Body of pancreas (tissue), 4 donors: ENCODE results near the gene TP53AIP1. TPM values are rescaled to one million over a fixed set of nuclear protein-coding genes. Genes with fewer than 3 reads are reported as not detected.

Source experiments
- ATAC-seq: fragments of 150-250 bp; one replicate; pipeline ENCODE4 v1.9.1; 2016
- DNase-seq, 4 donors: peaks; one replicate each; pipeline ENCODE4 v3.0.0-alpha.2; 2019
- H3K27ac ChIP-seq, 4 donors: fragments of 200-600 bp; sonication (generic); 1 replicate in 3 of 4; 2 replicates in 1 of 4; pipeline versions ENCODE4 v1.5.1 to v1.6.1; 2016 to 2019; ENCODE audit warnings: mild to moderate bottlenecking in 1 of 4, mixed read lengths in 1 of 4, moderate library complexity in 1 of 4
- H3K27me3 ChIP-seq, 2 donors: fragments of 200-600 bp; sonication (generic); one replicate each; pipeline ENCODE4 v1.6.0; 2016; ENCODE audit warnings: mild to moderate bottlenecking in 1 of 2
- H3K36me3 ChIP-seq, 2 donors: fragments of 200-600 bp; sonication (generic); replicated peaks in 1 of 2; 2 replicates each; pipeline ENCODE4 v1.5.1; 2016; ENCODE audit warnings: low read depth in 2 of 2; ENCODE audit not compliant: insufficient read depth in 1 of 2
- H3K4me1 ChIP-seq: fragments of 200-600 bp; sonication (generic); one replicate; pipeline ENCODE4 v1.6.0; 2016
- H3K4me3 ChIP-seq, 2 donors: fragments of 200-600 bp; sonication (generic); 1 replicate in 1 of 2; 2 replicates in 1 of 2; pipeline ENCODE4 v1.5.1; 2016 to 2019
- H3K9me3 ChIP-seq, 3 donors: fragments of 200-600 bp; sonication (generic); 1 replicate in 2 of 3; 2 replicates in 1 of 3; pipeline ENCODE4 v1.5.1; 2016
- POLR2A ChIP-seq, 3 donors: fragments of 450-650 bp; IDR thresholded peaks; one replicate each; pipeline ENCODE4 v1.6.1; 2016; ENCODE audit warnings: antibody characterized with exemption in 3 of 3, mild to moderate bottlenecking in 2 of 3
- WGBS, 2 donors: methylation state at CpG; one replicate each; pipeline ENCODE4 v1.1.5; 2017; 5-methylcytosine and 5-hydroxymethylcytosine counted together
- intact Hi-C: fragments of 100-400 bp; cut with DNase I; formaldehyde crosslinking; loops from one replicate; pipeline ENCODE4 v1.15.1; 2023
- total RNA-seq, 2 donors: library from RNA; depleted of rRNA; stranded (reverse); fragments of >200 nt; gene quantifications; one replicate each; pipeline ENCODE4 v1.1.0, GENCODE V29; 2016
- TF ChIP-seq, protein P1 (sequence below), 7 experiments: fragments of 450-650 bp in 4 of 7; fragments of 200-600 bp in 3 of 7; sonication (generic) in 3 of 7; IDR thresholded peaks; one replicate each; pipeline ENCODE4 v1.5.1; 2016 to 2019; ENCODE audit warnings: antibody characterized with exemption in 7 of 7

Gene TP53AIP1
- total RNA-seq, 2 donors from 2014 or later = not detected

DNA sequence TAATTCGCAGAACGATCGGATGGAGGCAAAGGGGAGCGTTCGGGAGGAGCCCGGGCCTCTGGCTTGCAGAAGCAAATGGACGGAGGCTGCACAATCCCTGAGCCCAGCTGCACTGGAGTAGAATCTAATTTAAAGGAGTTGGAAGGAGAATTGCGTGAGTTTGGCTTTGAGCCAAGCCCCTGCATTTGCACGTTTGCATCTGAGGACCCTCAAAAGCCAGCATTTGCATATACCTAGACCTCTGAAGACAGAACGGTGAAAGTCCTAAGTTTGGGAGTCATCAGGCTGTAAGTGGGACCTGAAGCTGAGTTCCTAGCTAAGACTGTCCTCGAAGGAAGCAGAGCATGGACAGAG, 15.6 kb downstream of the TP53AIP1 start:
- TF ChIP-seq, protein P1, sequence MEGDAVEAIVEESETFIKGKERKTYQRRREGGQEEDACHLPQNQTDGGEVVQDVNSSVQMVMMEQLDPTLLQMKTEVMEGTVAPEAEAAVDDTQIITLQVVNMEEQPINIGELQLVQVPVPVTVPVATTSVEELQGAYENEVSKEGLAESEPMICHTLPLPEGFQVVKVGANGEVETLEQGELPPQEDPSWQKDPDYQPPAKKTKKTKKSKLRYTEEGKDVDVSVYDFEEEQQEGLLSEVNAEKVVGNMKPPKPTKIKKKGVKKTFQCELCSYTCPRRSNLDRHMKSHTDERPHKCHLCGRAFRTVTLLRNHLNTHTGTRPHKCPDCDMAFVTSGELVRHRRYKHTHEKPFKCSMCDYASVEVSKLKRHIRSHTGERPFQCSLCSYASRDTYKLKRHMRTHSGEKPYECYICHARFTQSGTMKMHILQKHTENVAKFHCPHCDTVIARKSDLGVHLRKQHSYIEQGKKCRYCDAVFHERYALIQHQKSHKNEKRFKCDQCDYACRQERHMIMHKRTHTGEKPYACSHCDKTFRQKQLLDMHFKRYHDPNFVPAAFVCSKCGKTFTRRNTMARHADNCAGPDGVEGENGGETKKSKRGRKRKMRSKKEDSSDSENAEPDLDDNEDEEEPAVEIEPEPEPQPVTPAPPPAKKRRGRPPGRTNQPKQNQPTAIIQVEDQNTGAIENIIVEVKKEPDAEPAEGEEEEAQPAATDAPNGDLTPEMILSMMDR (IDR thresholded peaks at IDR 0.05) = no peak
- no peak for TF ChIP-seq POLR2A (IDR thresholded peaks at IDR 0.05)
- Histone ChIP-seq H3K9me3 (no peaks in the 10 kb centered on the region), H3K4me3 (no peak overlapping the region), H3K4me1 (peaks cover 6% of the 10 kb centered on the region), H3K36me3 (no peaks in the 10 kb centered on the region), H3K27me3 (no peaks in the 10 kb centered on the region), H3K27ac (no peak overlapping the region)
- DNase-seq (no peak), ATAC-seq (no peak)
- 63 to 66% methylated on average over 11 of the region's 11 CpGs for WGBS, 2 donors
- intact Hi-C loops = no loop called here

DNA sequence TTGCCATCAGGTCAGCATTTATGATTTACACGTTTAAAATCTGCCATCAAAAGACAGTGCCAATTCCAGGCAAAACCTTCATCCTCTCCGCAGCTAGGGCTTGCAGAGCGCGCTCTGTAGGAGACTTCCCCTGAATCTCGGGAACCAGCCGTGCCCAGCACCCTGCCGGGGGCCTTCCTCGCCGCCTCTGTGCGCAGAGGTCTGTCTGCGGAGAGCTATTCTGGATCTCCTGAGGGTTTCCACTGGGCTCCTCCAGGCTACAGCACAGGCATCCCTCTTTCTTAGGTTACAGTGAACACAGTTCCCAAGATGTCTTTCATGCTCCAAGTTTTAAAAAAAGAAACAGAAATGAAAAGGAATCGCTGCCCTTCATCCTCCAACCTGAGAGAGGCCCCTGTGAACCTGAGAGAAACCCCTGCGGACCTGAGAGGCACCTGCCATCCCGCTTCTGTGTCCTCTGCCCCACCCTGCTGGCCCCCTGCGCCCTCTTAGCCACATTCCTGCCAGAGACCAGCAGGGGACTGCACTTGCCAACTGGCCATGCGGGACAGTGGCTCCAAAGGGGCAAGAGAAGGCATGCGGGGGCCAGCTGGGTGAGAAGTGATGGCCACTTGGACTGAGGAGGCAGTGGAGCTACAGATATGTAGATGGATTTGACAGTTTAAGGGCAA, 16.1 kb downstream of the TP53AIP1 start:
- peaks cover 6% of the 10 kb centered on the region for H3K4me1 ChIP-seq
- H3K27me3 ChIP-seq = no peaks in the 10 kb centered on the region
- WGBS, 2 donors = 80 to 82% methylated on average over 17 of the region's 17 CpGs
- no peak overlapping the region for H3K4me3 ChIP-seq
- intact Hi-C loops = no loop called here
- H3K36me3 ChIP-seq = no peaks in the 10 kb centered on the region
- DNase-seq (no peak), ATAC-seq (no peak)
- no peaks in the 10 kb centered on the region for H3K9me3 ChIP-seq
- TF ChIP-seq, protein P1 (IDR thresholded peaks at IDR 0.05) = no peak
- TF ChIP-seq POLR2A (IDR thresholded peaks at IDR 0.05) = no peak
- H3K27ac ChIP-seq = no peak overlapping the region

DNA sequence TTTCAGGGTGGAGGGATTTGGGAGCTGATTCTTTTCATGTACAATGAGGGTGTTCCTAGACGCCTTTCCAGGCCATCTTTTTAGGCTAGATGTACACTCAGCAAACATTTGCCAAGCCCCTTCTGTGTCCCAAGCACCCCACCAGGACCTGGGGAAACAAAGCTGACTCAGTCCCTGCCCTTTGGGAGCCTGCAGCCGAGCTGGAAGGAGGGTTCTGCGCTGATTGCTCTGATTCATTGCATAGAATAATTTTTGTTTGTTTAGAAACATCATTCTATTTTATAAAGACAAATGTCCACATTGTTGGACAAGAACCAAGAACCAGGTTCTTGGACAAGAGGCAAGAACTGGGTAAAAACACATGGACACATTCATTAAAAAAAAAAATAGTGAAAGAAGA, 16.7 kb downstream of the TP53AIP1 start:
- no peak for ATAC-seq
- TF ChIP-seq, protein P1 (IDR thresholded peaks at IDR 0.05) = no peak
- no peak for TF ChIP-seq POLR2A (IDR thresholded peaks at IDR 0.05)
- H3K4me1 ChIP-seq = peaks cover 6% of the 10 kb centered on the region
- H3K4me3 ChIP-seq = no peak overlapping the region
- WGBS, 2 donors = 65 to 76% methylated on average over 3 of the region's 3 CpGs
- H3K9me3 ChIP-seq = no peaks in the 10 kb centered on the region
- no peak for DNase-seq
- H3K27me3 ChIP-seq = no peaks in the 10 kb centered on the region
- H3K36me3 ChIP-seq = no peaks in the 10 kb centered on the region
- H3K27ac ChIP-seq = no peak overlapping the region
- intact Hi-C loops = no loop called here

DNA sequence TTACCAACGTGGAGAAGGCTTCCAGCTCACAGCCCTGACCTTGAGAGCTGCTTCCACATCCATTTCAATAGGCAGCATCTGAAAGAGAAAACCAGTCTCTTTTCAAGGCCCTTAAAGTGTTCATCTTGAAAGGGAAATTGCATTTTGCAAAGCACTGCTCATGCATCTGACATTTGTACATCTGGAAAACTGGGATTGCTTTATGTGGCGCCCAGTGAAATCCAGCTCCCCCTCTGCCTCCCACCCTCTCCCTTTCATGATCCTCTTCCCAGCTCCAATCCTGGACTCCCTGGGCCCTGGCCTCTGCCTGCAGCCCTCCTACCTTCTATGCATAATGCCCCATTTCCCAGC, 17.4 kb downstream of the TP53AIP1 start:
- DNase-seq (no peak), ATAC-seq (no peak)
- TF ChIP-seq, protein P1 (IDR thresholded peaks at IDR 0.05) = no peak
- no peak for TF ChIP-seq POLR2A (IDR thresholded peaks at IDR 0.05)
- Histone ChIP-seq H3K27me3 (no peaks in the 10 kb centered on the region), H3K36me3 (no peaks in the 10 kb centered on the region), H3K4me3 (no peak overlapping the region), H3K9me3 (no peaks in the 10 kb centered on the region), H3K27ac (no peak overlapping the region), H3K4me1 (peaks cover 6% of the 10 kb centered on the region)
- WGBS, 2 donors = 43 to 53% methylated on average over 2 of the region's 2 CpGs
- intact Hi-C loops = no loop called here

DNA sequence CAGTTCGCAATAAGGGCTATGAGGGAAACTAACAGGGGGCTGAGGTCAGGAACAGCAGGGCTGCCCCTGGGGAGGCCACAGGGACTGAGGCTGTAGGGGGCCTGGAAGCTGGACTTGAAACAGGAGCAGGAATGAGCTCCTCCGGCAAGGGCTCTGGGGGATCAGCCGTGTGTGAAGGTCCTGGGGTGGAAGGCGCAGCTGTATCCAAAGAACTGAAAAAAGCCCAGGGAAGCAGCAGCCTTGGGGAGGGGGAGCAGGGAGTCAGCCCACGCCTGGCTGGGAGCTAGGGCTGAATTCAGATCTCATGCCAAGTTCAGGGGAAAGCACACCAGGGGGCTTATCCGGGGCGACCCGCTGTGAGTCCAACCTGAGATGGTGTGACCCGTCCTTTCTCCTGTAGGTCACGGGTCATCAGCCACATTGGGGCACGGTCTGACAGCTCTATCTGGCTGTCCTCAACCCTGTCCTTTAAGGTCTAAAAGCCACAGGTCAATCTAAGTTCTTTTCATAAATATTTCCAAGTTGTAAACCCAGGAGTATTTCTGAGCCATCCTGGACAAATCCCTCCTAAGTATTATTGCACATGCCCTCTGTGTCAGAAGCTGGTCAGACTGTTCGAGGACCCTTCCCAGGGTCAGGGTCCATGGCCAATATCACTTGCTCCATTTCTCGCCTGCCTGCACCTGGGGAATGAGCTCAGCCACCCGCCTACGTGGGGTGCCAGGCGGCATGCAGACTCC, 18.0 kb downstream of the TP53AIP1 start:
- Histone ChIP-seq H3K4me3 (no peak overlapping the region), H3K4me1 (peaks cover 6% of the 10 kb centered on the region), H3K27ac (no peak overlapping the region), H3K27me3 (no peaks in the 10 kb centered on the region), H3K9me3 (no peaks in the 10 kb centered on the region), H3K36me3 (no peaks in the 10 kb centered on the region)
- ATAC-seq (peak; percentile 38), DNase-seq (no peak)
- TF ChIP-seq POLR2A (IDR thresholded peaks at IDR 0.05) = no peak
- TF ChIP-seq, protein P1 (IDR thresholded peaks at IDR 0.05) = no peak
- intact Hi-C loops = no loop called here
- 50 to 54% methylated on average over 16 of the region's 16 CpGs for WGBS, 2 donors
